ENCODE measurements around the gene DHRS9. TPM values are rescaled to one million over a fixed set of nuclear protein-coding genes. Genes with fewer than 3 reads are reported as not detected.

The DHRS9 gene
- total RNA-seq, 4 donors from 2014 or later: 0.15 to 0.58 (median 0.31) TPM; not detected in 1

GRCh38 chr2:169109502-169110409 is 40.4 kb downstream of the DHRS9 start:
- Histone ChIP-seq H3K4me3 (no peak overlapping the region), H3K9me3 (no peaks in the 10 kb centered on the region), H3K27me3 (no peaks in the 10 kb centered on the region), H3K36me3 (no peaks in the 10 kb centered on the region), H3K27ac (no peak overlapping the region), H3K4me1 (no peaks in the 10 kb centered on the region)
- TF ChIP-seq POLR2AphosphoS5 (IDR thresholded peaks at IDR 0.05): no peak
- TF ChIP-seq EP300 (IDR thresholded peaks at IDR 0.05): no peak
- TF ChIP-seq CTCF (IDR thresholded peaks at IDR 0.05): peak; percentile 54 to 81 (median 64)
- ATAC-seq: peak; percentile 68
- 45 to 70% methylated on average over 15 to 16 of the region's 21 CpGs for WGBS, 2 donors (ENCODE audit: low coverage in 1 of 2)

GRCh38 chr2:169110419-169110818 is 41.1 kb downstream of the DHRS9 start:
- H3K4me3 ChIP-seq: no peak overlapping the region
- no peak for TF ChIP-seq POLR2AphosphoS5 (IDR thresholded peaks at IDR 0.05)
- no peak for ATAC-seq
- H3K4me1 ChIP-seq: no peaks in the 10 kb centered on the region
- no peaks in the 10 kb centered on the region for H3K27me3 ChIP-seq
- no peaks in the 10 kb centered on the region for H3K36me3 ChIP-seq
- no peaks in the 10 kb centered on the region for H3K9me3 ChIP-seq
- WGBS, 2 donors (ENCODE audit: low coverage in 1 of 2): 67 to 78% methylated on average over 4 of the region's 7 CpGs
- H3K27ac ChIP-seq: no peak overlapping the region

GRCh38 chr2:169110916-169111315 is 41.6 kb downstream of the DHRS9 start:
- no peaks in the 10 kb centered on the region for H3K9me3 ChIP-seq
- no peaks in the 10 kb centered on the region for H3K27me3 ChIP-seq
- H3K36me3 ChIP-seq: no peaks in the 10 kb centered on the region
- ATAC-seq: no peak
- no peaks in the 10 kb centered on the region for H3K4me1 ChIP-seq
- no peak overlapping the region for H3K4me3 ChIP-seq
- TF ChIP-seq EP300 (IDR thresholded peaks at IDR 0.05) (no peak), POLR2AphosphoS5 (IDR thresholded peaks at IDR 0.05) (no peak)
- WGBS, 2 donors (ENCODE audit: low coverage in 1 of 2): 45 to 88% methylated on average over 4 to 14 of the region's 18 CpGs
- no peak overlapping the region for H3K27ac ChIP-seq

GRCh38 chr2:169112841-169113240 is 43.5 kb downstream of the DHRS9 start:
- ATAC-seq: no peak
- WGBS, 2 donors (ENCODE audit: low coverage in 1 of 2): 80% methylated on average over 3 to 6 of the region's 6 CpGs
- H3K36me3 ChIP-seq: no peaks in the 10 kb centered on the region
- no peak overlapping the region for H3K27ac ChIP-seq
- no peaks in the 10 kb centered on the region for H3K4me1 ChIP-seq
- no peak for TF ChIP-seq CTCF (IDR thresholded peaks at IDR 0.05)
- H3K9me3 ChIP-seq: no peaks in the 10 kb centered on the region
- H3K4me3 ChIP-seq: no peak overlapping the region
- no peaks in the 10 kb centered on the region for H3K27me3 ChIP-seq

- WGBS, 2 donors (ENCODE audit: low coverage in 1 of 2): 93 to 100% methylated on average over 1 to 4 of the region's 4 CpGs
- H3K9me3 ChIP-seq: no peaks in the 10 kb centered on the region
- ATAC-seq: no peak
- TF ChIP-seq POLR2A (IDR thresholded peaks at IDR 0.05): no peak
- no peak for TF ChIP-seq POLR2AphosphoS5 (IDR thresholded peaks at IDR 0.05)
- TF ChIP-seq CTCF (IDR thresholded peaks at IDR 0.05): no peak
- no peak for TF ChIP-seq EP300 (IDR thresholded peaks at IDR 0.05)
- H3K27me3 ChIP-seq: no peaks in the 10 kb centered on the region
- H3K27ac ChIP-seq: no peak overlapping the region
- no peaks in the 10 kb centered on the region for H3K36me3 ChIP-seq
- no peak overlapping the region for H3K4me3 ChIP-seq
- H3K4me1 ChIP-seq: no peaks in the 10 kb centered on the region
These were observed 44.7 kb downstream of the DHRS9 start for GRCh38 chr2:169114056-169114455.

GRCh38 chr2:169116327-169116726 is 47.0 kb downstream of the DHRS9 start:
- no peak for ATAC-seq
- H3K27ac ChIP-seq: no peak overlapping the region
- H3K4me1 ChIP-seq: no peaks in the 10 kb centered on the region

More at GRCh38 chr2:169116327-169116726, 47.0 kb downstream of the DHRS9 start:
- 33 to 59% methylated on average over 2 of the region's 2 CpGs for WGBS, 2 donors (ENCODE audit: low coverage in 1 of 2)
- TF ChIP-seq POLR2AphosphoS5 (IDR thresholded peaks at IDR 0.05): no peak
- Histone ChIP-seq H3K27me3 (peaks cover 11% of the 10 kb centered on the region), H3K9me3 (no peaks in the 10 kb centered on the region), H3K36me3 (no peaks in the 10 kb centered on the region), H3K4me3 (no peak overlapping the region)
